Keratinocyte (primary cell): ENCODE results near the gene CFAP54.

ENCODE experiments used
- EZH2 ChIP-seq: IDR thresholded peaks from one replicate; pipeline ENCODE4 v1.6.1; 2012; ENCODE audit warnings: inconsistent platforms, mild to moderate bottlenecking, low read length, moderate library complexity
- TF ChIP-seq, protein P1 (sequence below), 3 experiments: IDR thresholded peaks in 1 of 3; conservative IDR thresholded peaks in 1 of 3; optimal IDR thresholded peaks in 1 of 3; 2 replicates in 2 of 3; 3 replicates in 1 of 3; pipeline versions ENCODE3 to v1.5.1; 2011; ENCODE audit warnings: low read length in 3 of 3, mild to moderate bottlenecking in 3 of 3, moderate library complexity in 2 of 3, control low read depth in 1 of 3, inconsistent platforms in 1 of 3; ENCODE audit not compliant: insufficient read depth in 2 of 3; ENCODE audit errors: extremely low read depth in 1 of 3

DNA sequence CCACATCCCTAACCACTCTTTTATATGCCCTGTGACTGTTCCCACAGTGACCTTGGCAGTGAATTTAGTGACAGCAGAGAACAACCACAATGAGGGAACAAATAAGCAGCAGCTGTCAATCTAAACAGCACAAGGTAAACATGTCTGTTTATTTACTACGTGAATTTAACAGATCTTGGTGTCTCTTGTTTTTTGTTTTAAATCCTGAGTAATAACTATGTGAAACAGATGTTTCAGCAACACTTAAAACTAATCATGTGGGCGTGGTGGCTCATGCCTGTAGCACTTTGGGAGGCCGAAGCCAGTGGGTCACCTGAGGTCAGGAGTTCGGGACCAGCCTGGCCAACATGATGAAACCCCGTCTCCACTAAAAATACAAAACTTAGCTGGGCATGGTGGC is 17.0 kb upstream of the CFAP54 start:
- TF ChIP-seq, protein P1, sequence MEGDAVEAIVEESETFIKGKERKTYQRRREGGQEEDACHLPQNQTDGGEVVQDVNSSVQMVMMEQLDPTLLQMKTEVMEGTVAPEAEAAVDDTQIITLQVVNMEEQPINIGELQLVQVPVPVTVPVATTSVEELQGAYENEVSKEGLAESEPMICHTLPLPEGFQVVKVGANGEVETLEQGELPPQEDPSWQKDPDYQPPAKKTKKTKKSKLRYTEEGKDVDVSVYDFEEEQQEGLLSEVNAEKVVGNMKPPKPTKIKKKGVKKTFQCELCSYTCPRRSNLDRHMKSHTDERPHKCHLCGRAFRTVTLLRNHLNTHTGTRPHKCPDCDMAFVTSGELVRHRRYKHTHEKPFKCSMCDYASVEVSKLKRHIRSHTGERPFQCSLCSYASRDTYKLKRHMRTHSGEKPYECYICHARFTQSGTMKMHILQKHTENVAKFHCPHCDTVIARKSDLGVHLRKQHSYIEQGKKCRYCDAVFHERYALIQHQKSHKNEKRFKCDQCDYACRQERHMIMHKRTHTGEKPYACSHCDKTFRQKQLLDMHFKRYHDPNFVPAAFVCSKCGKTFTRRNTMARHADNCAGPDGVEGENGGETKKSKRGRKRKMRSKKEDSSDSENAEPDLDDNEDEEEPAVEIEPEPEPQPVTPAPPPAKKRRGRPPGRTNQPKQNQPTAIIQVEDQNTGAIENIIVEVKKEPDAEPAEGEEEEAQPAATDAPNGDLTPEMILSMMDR (optimal IDR thresholded peaks at IDR 0.05 in 1 of 3, IDR thresholded peaks at IDR 0.05 in 1 of 3, conservative IDR thresholded peaks at IDR 0.05 in 1 of 3; ENCODE audit: extremely low read depth in 1 of 3, insufficient read depth in 2 of 3, low read length in 3 of 3), result no peak
- TF ChIP-seq EZH2, result no peak
